Chondrocyte (in vitro differentiated cells): ENCODE measurements around the gene CNNM3. TPM values are rescaled to one million over a fixed set of nuclear protein-coding genes. Genes with fewer than 3 reads are reported as not detected.

ENCODE experiments used
- DNase-seq: peaks from one replicate; pipeline ENCODE4 v3.0.0; 2021; ENCODE audit warnings: mixed read lengths, low spot score
- H3K27ac Mint-ChIP-seq: one replicate; pipeline ENCODE4 v1.8.0; 2021; ENCODE audit warnings: mild to moderate bottlenecking, moderate library complexity, mixed read lengths; ENCODE audit not compliant: unreplicated experiment
- H3K27me3 Mint-ChIP-seq: 2 replicates; pipeline ENCODE4 v1.8.0; 2021; ENCODE audit warnings: low read depth, mixed read lengths
- H3K36me3 Mint-ChIP-seq: 2 replicates; pipeline ENCODE4 v1.8.0; 2021; ENCODE audit warnings: low read depth, mixed read lengths
- H3K4me1 Mint-ChIP-seq: 2 replicates; pipeline ENCODE4 v1.8.0; 2021; ENCODE audit warnings: low read depth, mild to moderate bottlenecking, mixed read lengths
- H3K4me3 Mint-ChIP-seq: one replicate; pipeline ENCODE4 v1.8.0; 2021; ENCODE audit warnings: mild to moderate bottlenecking, moderate library complexity, mixed read lengths; ENCODE audit not compliant: unreplicated experiment
- H3K9me3 Mint-ChIP-seq: 2 replicates; pipeline ENCODE4 v1.8.0; 2021; ENCODE audit warnings: low read depth, mixed read lengths
- microRNA-seq: library from miRNA; unstranded; fragments of <30 nt; microRNA quantifications from one replicate; pipeline ENCODE4 v1.2.0, GENCODE V29; 2020; ENCODE audit warnings: borderline number of aligned reads
- total RNA-seq: library from RNA; stranded (reverse); gene quantifications from 3 replicates; pipeline ENCODE4 v1.2.1, GENCODE V29; 2021
- TF ChIP-seq, protein P1 (sequence below): fragments of 200-600 bp; sonication (generic); IDR thresholded peaks from 2 replicates; pipeline ENCODE4 v1.5.0; 2021; ENCODE audit warnings: antibody characterized with exemption, mild to moderate bottlenecking, moderate library complexity

CNNM3 gene
- total RNA-seq, 1 donor from 2014 or later: 10.4 TPM

DNA sequence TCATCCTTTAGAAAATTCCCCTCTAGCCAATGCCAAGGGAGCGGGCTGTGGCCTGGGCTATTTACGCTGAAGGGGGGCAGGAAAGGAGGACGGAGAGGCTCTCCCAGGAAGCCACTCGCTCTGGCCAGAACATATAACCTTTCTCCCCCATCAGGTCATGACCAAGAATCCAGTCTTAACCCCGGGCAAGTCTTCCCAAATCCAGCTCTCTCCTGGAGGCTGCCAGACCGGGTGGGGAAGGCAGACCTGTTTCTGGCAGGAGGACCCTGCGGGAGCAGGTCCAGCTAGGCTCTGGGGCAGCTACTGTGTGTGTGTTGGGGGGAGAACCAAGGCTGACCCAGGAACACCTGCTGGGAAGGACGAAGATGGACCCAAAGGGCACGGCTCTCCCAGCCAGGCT is 67.2 kb downstream of the CNNM3 start:
- TF ChIP-seq, protein P1, sequence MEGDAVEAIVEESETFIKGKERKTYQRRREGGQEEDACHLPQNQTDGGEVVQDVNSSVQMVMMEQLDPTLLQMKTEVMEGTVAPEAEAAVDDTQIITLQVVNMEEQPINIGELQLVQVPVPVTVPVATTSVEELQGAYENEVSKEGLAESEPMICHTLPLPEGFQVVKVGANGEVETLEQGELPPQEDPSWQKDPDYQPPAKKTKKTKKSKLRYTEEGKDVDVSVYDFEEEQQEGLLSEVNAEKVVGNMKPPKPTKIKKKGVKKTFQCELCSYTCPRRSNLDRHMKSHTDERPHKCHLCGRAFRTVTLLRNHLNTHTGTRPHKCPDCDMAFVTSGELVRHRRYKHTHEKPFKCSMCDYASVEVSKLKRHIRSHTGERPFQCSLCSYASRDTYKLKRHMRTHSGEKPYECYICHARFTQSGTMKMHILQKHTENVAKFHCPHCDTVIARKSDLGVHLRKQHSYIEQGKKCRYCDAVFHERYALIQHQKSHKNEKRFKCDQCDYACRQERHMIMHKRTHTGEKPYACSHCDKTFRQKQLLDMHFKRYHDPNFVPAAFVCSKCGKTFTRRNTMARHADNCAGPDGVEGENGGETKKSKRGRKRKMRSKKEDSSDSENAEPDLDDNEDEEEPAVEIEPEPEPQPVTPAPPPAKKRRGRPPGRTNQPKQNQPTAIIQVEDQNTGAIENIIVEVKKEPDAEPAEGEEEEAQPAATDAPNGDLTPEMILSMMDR: no peak
- Mint-ChIP-seq H3K36me3 (no peaks in the 10 kb centered on the region), H3K27me3 (no peaks in the 10 kb centered on the region), H3K4me1 (peaks cover 22% of the 10 kb centered on the region), H3K27ac (no peak overlapping the region), H3K4me3 (no peak overlapping the region), H3K9me3 (no peaks in the 10 kb centered on the region)
- DNase-seq: no peak

Small RNA genes lying within 50 kb of the gene (microRNA-seq; reads per million reads assigned to microRNA genes)
- 4.4 reads per million for gene MIR3127

Other genes with a start within 250 kb of the CNNM3 start
- gene KANSL3, start 178.0 kb upstream of the CNNM3 start, total RNA-seq: 32.6 to 34.5 TPM (median 34.1 TPM) in 3 replicates
- gene FER1L5, start 173.5 kb upstream of the CNNM3 start, total RNA-seq: not detected in 3 replicates
- gene LMAN2L, start 76.2 kb upstream of the CNNM3 start, total RNA-seq: 15.3 to 25.4 TPM (median 15.9 TPM) in 3 replicates
- gene CNNM4, start 55.4 kb upstream of the CNNM3 start, total RNA-seq: 7.6 to 8.3 TPM (median 7.7 TPM) in 3 replicates
- gene ANKRD23, start 27.8 kb downstream of the CNNM3 start, total RNA-seq: 1.9 to 4.4 TPM (median 3.2 TPM) in 3 replicates
- gene ANKRD39, start 41.7 kb downstream of the CNNM3 start, total RNA-seq: 7.9 to 11.2 TPM (median 8.3 TPM) in 3 replicates
- 20.4 to 26.7 TPM (median 24.8 TPM) in 3 replicates for gene SEMA4C, start 53.8 kb downstream of the CNNM3 start, total RNA-seq
- gene FAM178B, start 170.3 kb downstream of the CNNM3 start, total RNA-seq: 0.47 TPM in 1 of 3 replicates, not detected in the others